Osteoblast (primary cell): Measurements from ENCODE around the gene PXMP4. TPM values are rescaled to one million over a fixed set of nuclear protein-coding genes. Genes with fewer than 3 reads are reported as not detected.

ENCODE experiments used
- DNase-seq: peaks from one replicate; pipeline ENCODE4 v3.0.0; 2011; ENCODE audit warnings: low spot score, mixed read lengths; ENCODE audit not compliant: insufficient read length; ENCODE audit errors: missing footprints
- H2AFZ ChIP-seq: 2 replicates; pipeline ENCODE4 v1.6.0; 2011; ENCODE audit warnings: mild to moderate bottlenecking, low read length
- H3K27ac ChIP-seq: 2 replicates; pipeline ENCODE4 v1.5.1; 2011; ENCODE audit warnings: mild to moderate bottlenecking, low read depth, low read length, moderate library complexity
- H3K27me3 ChIP-seq: 2 replicates; pipeline ENCODE4 v1.6.0; 2012; ENCODE audit warnings: mild to moderate bottlenecking, control low read depth, inconsistent platforms, low read length, moderate library complexity; ENCODE audit not compliant: insufficient read depth
- H3K36me3 ChIP-seq: 2 replicates; pipeline ENCODE4 v1.5.1; 2011; ENCODE audit warnings: mild to moderate bottlenecking, low read length, control low read depth, moderate library complexity; ENCODE audit not compliant: insufficient read depth
- H3K4me1 ChIP-seq: 2 replicates; pipeline ENCODE4 v1.5.1; 2011; ENCODE audit warnings: mild to moderate bottlenecking, low read length, control low read depth, moderate library complexity; ENCODE audit not compliant: insufficient read depth
- H3K4me2 ChIP-seq: 2 replicates; pipeline ENCODE4 v1.6.0; 2011; ENCODE audit warnings: mild to moderate bottlenecking, low read length; ENCODE audit not compliant: insufficient read depth
- H3K4me3 ChIP-seq: fragments of 200-600 bp; sonication (generic); 3 replicates; pipeline ENCODE4 v1.5.1; 2012; ENCODE audit warnings: mild to moderate bottlenecking, low read length, inconsistent platforms; ENCODE audit not compliant: insufficient read depth
- H3K79me2 ChIP-seq: 2 replicates; pipeline ENCODE4 v1.6.0; 2012; ENCODE audit warnings: mild to moderate bottlenecking, low read length, control low read depth, inconsistent platforms; ENCODE audit not compliant: insufficient read depth
- H3K9me3 ChIP-seq: 2 replicates; pipeline ENCODE4 v1.5.1; 2011; ENCODE audit warnings: low read depth, low read length, control low read depth
- H4K20me1 ChIP-seq: 2 replicates; pipeline ENCODE4 v1.6.0; 2012; ENCODE audit warnings: mild to moderate bottlenecking, low read length, control low read depth; ENCODE audit not compliant: insufficient read depth
- CTCF ChIP-seq: IDR thresholded peaks from 2 replicates; pipeline ENCODE4 v1.5.1; 2011; ENCODE audit warnings: mild to moderate bottlenecking, low read depth, low read length, moderate library complexity; ENCODE audit errors: extremely low read depth
- total RNA-seq: library from RNA; depleted of rRNA; stranded (reverse); fragments of >200 nt; gene quantifications from 2 replicates; pipeline ENCODE4 v1.2.3, GENCODE V29; 2012

Gene PXMP4
- total RNA-seq, 1 donor, result 5.1 TPM

GRCh38 chr20:33732166-33732970, 12.3 kb upstream of the PXMP4 start:
- H4K20me1 ChIP-seq, result no peaks in the 10 kb centered on the region
- no peak for TF ChIP-seq CTCF
- H2AFZ ChIP-seq, result peak overlapping the region; percentile 90
- H3K4me2 ChIP-seq, result peak overlapping the region; percentile 84
- peak overlapping the region; percentile 79 for H3K4me3 ChIP-seq
- no peaks in the 10 kb centered on the region for H3K36me3 ChIP-seq
- H3K27me3 ChIP-seq, result no peaks in the 10 kb centered on the region
- peaks cover 7% of the 10 kb centered on the region for H3K79me2 ChIP-seq
- DNase-seq, result no peak
- H3K4me1 ChIP-seq, result peaks cover 28% of the 10 kb centered on the region
- H3K27ac ChIP-seq, result peak overlapping the region; percentile 41
- H3K9me3 ChIP-seq, result peaks cover 2% of the 10 kb centered on the region

GRCh38 chr20:33731693-33732165, 11.6 kb upstream of the PXMP4 start, which contains the start of gene ZNF341:
Gene ZNF341, plus strand, starts transcription at chr20:33731996. Its CDS starts 26 bp downstream, at chr20:33732022.
- TF ChIP-seq CTCF, result peak; percentile 70

GRCh38 chr20:33730946-33731692, 11.0 kb upstream of the PXMP4 start:
- peak overlapping the region; percentile 94 for H3K4me2 ChIP-seq
- DNase-seq, result no peak
- peak overlapping the region; percentile 98 for H2AFZ ChIP-seq
- TF ChIP-seq CTCF, result no peak
- no peaks in the 10 kb centered on the region for H3K27me3 ChIP-seq
- peak overlapping the region; percentile 65 for H3K27ac ChIP-seq
- no peaks in the 10 kb centered on the region for H3K9me3 ChIP-seq
- H3K36me3 ChIP-seq, result no peaks in the 10 kb centered on the region
- H4K20me1 ChIP-seq, result no peaks in the 10 kb centered on the region
- peaks cover 28% of the 10 kb centered on the region for H3K4me1 ChIP-seq
- peak overlapping the region; percentile 79 for H3K4me3 ChIP-seq
- peaks cover 4% of the 10 kb centered on the region for H3K79me2 ChIP-seq

More at GRCh38 chr20:33731693-33732165, 11.6 kb upstream of the PXMP4 start, which contains the start of gene ZNF341:
- peaks cover 2% of the 10 kb centered on the region for H3K9me3 ChIP-seq
- no peaks in the 10 kb centered on the region for H3K27me3 ChIP-seq
- H2AFZ ChIP-seq, result peak within 1 kb of the TSS; percentile 98
- peak within 1 kb of the TSS; percentile 94 for H3K4me2 ChIP-seq
- H3K27ac ChIP-seq, result peak within 1 kb of the TSS; percentile 65
- no peaks in the 10 kb centered on the region for H4K20me1 ChIP-seq
- peak; percentile 97 for DNase-seq
- peaks cover 5% of the 10 kb centered on the region for H3K79me2 ChIP-seq
- H3K4me1 ChIP-seq, result peaks cover 28% of the 10 kb centered on the region
- peak within 1 kb of the TSS; percentile 79 for H3K4me3 ChIP-seq
- H3K36me3 ChIP-seq, result no peaks in the 10 kb centered on the region
